Dendritic cell treated with granulocyte-macrophage colony-stimulating factor and Interleukin-4, amounts not matched to agents 40 ng/mL and 50 ng/mL, for 4 days (primary cell): Measurements from ENCODE around the gene HTD2.
A peak's percentile ranks its signal among the peaks of the same experiment; 100 is the strongest.

Experiments
- H3K27ac Mint-ChIP-seq: one replicate; pipeline ENCODE4 v1.8.0; 2022; ENCODE audit warnings: mild to moderate bottlenecking, mixed read lengths
- H3K27me3 Mint-ChIP-seq: one replicate; pipeline ENCODE4 v1.8.0; 2022; ENCODE audit warnings: mild to moderate bottlenecking, mixed read lengths
- H3K36me3 Mint-ChIP-seq: one replicate; pipeline ENCODE4 v1.8.0; 2022; ENCODE audit warnings: low read depth, mixed read lengths
- H3K4me1 Mint-ChIP-seq: one replicate; pipeline ENCODE4 v1.8.0; 2022; ENCODE audit warnings: low read depth, mixed read lengths
- H3K4me3 Mint-ChIP-seq: one replicate; pipeline ENCODE4 v1.8.0; 2022; ENCODE audit warnings: mild to moderate bottlenecking, moderate library complexity, mixed read lengths
- H3K9me3 Mint-ChIP-seq: one replicate; pipeline ENCODE4 v1.8.0; 2022; ENCODE audit warnings: mixed read lengths
- intact Hi-C: fragments of 100-400 bp; cut with micrococcal nuclease; formaldehyde crosslinking; loops from one replicate; pipeline ENCODE4 v1.15.0; 2022

HTD2 gene

DNA sequence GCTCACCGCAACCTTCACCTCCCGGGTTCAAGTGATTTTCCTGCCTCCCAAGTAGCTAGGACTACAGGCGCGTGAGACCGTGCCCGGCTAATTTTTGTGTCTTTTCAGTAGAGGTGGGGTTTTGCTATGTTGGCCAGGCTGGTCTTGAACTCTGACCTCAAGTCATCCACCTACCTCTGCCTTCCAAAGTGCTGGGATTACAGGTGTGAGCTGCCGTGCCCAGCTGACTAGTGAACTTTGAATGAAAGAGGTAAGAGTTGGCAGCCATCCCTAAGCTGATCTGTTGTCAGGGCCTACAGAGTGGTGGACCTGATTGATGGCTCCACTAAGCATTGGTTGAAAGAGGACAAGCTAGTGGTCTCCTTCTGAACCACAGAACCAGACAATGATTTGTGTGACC, 41.7 kb downstream of the HTD2 start:
- H3K36me3 Mint-ChIP-seq: peaks cover 50% of the 10 kb centered on the region
- peaks cover 73% of the 10 kb centered on the region for H3K4me1 Mint-ChIP-seq
- H3K9me3 Mint-ChIP-seq: no peaks in the 10 kb centered on the region
- no peak overlapping the region for H3K27ac Mint-ChIP-seq
- intact Hi-C loops: no loop called here
- H3K27me3 Mint-ChIP-seq: no peaks in the 10 kb centered on the region
- no peak overlapping the region for H3K4me3 Mint-ChIP-seq

DNA sequence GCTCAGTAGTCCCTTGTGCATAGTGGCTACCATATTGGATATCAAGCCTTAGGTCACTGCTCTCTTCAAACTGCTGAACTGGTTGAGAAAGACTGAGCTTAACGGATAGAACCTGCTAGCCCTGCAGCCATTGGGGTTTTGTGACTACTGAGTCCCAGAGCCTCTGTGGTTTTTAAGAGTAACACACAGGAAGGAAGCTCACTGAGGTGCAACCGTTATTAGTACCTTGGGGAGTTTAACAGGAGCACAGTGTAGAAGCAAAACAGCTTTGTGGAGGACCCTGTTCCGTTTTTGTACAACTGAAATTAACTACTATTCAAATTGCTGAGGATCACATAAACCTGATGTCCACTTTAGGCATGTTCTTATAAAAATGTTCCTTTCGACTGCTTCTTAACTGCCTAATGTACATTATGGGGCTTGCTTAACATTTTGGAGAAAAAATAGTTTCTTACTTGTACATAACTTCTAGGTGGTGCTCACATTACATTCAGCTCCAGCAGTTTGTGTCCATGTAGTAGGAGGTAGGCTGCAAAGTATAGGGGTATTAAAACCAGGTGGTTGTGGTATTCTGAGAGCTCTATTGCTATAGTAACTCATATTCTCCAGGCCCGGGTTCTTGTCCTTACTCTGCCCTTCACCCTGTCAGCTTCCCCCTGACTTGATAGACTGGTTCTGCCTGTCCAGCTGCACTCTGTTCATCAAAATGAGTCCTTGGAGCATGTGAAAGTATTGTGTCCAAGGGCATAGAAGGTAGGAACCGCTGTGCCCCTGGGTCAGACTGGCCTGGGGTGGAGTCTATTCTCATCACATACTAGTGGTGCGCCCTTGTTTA, 43.7 kb downstream of the HTD2 start:
- intact Hi-C loops: loop anchor here (2.0 to 5.0 kb wide), 2 partner anchors 15 to 37 kb away; no protein-coding TSS in a partner anchor
- no peak overlapping the region for H3K4me3 Mint-ChIP-seq
- peaks cover 35% of the 10 kb centered on the region for H3K36me3 Mint-ChIP-seq

DNA sequence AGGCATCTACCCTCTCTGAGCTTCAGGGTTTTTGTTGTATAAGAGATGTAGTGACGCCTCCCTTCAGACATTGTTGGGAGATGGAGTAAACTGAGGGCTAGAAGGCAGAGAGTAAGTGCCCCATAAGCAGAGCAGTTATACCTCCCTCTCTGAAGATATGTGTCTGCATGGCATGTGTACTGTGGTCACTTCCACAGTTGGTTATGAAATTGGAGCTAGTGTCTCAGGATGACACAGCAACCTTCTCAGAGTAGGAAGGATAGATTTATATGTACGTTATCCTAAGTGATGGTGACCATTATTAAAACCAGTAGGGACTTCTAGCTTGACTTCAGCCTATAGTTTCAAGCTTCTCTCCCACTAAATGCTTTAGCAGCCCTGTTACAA, 44.3 kb downstream of the HTD2 start:
- Mint-ChIP-seq H3K9me3 (no peaks in the 10 kb centered on the region), H3K4me3 (no peak overlapping the region), H3K4me1 (peaks cover 82% of the 10 kb centered on the region), H3K27me3 (no peaks in the 10 kb centered on the region), H3K27ac (peak overlapping the region; percentile 90), H3K36me3 (peaks cover 35% of the 10 kb centered on the region)
- intact Hi-C loops: loop anchor here (2.0 to 5.0 kb wide), 2 partner anchors 16 to 37 kb away; no protein-coding TSS in a partner anchor

More for the DNA sequence above, 43.7 kb downstream of the HTD2 start:
- no peaks in the 10 kb centered on the region for H3K27me3 Mint-ChIP-seq
- peak overlapping the region; percentile 90 for H3K27ac Mint-ChIP-seq
- H3K4me1 Mint-ChIP-seq: peaks cover 77% of the 10 kb centered on the region
- no peaks in the 10 kb centered on the region for H3K9me3 Mint-ChIP-seq

GRCh38 chr3:58351920-58352319, 45.6 kb downstream of the HTD2 start:
- Mint-ChIP-seq H3K4me3 (no peak overlapping the region), H3K4me1 (peaks cover 83% of the 10 kb centered on the region), H3K27ac (peak overlapping the region; percentile 90), H3K9me3 (no peaks in the 10 kb centered on the region), H3K27me3 (no peaks in the 10 kb centered on the region), H3K36me3 (peaks cover 27% of the 10 kb centered on the region)
- intact Hi-C loops: loop anchor here (2.0 to 5.0 kb wide), 2 partner anchors 17 to 35 kb away; no protein-coding TSS in a partner anchor

GRCh38 chr3:58352626-58353025, 46.3 kb downstream of the HTD2 start:
- H3K9me3 Mint-ChIP-seq: no peaks in the 10 kb centered on the region
- H3K36me3 Mint-ChIP-seq: peaks cover 25% of the 10 kb centered on the region
- intact Hi-C loops: loop anchor here (5.0 kb wide), 1 partner anchor 35 kb away; no protein-coding TSS in a partner anchor
- peaks cover 89% of the 10 kb centered on the region for H3K4me1 Mint-ChIP-seq
- peak overlapping the region; percentile 90 for H3K27ac Mint-ChIP-seq
- no peak overlapping the region for H3K4me3 Mint-ChIP-seq
- no peaks in the 10 kb centered on the region for H3K27me3 Mint-ChIP-seq

DNA sequence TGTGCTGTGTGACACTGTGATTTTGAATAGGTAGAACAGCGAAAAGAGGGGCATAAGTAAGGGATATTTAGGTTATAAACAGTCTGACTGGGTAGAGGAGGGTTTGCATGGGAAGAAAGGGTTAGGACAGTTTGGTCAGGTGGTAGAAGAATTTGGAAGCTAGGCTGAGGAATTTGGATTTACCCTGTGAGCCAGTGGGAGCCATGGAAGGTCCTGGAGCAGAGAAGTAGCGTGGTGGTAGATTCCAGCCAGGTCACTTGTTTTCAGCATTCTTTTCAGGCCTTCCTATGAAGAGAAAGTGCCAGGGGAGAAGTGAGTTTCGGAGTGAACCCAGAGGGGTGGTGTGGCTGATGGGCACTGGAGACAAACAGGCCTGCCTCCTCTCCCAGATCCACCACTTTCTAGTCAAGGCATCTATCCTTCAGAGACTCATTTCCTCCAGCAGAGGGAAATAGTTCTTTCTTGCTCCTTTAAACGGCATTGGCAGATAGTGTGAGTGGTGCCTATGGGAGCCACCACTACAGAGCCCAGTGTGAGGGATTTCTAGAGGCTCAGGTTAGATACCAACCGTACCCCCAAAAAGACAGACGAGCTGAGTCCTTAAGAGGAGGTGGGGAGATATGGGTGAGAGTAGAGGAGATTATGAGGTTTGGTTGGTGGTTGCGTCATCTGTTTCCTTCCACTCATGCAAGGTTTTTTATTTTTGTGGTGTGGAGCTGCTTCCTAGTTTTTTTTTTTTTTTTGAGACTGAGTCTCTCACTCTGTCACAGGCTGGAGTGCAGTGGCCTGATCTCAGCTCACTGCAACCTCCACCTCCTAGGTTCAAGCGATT, 47.6 kb downstream of the HTD2 start:
- Mint-ChIP-seq H3K9me3 (no peaks in the 10 kb centered on the region), H3K27ac (peak overlapping the region; percentile 90), H3K36me3 (peaks cover 20% of the 10 kb centered on the region), H3K4me1 (peaks cover 85% of the 10 kb centered on the region), H3K4me3 (peak overlapping the region; percentile 66), H3K27me3 (no peaks in the 10 kb centered on the region)
- intact Hi-C loops: loop anchor here (5.0 kb wide), 1 partner anchor 33 kb away; no protein-coding TSS in a partner anchor

DNA sequence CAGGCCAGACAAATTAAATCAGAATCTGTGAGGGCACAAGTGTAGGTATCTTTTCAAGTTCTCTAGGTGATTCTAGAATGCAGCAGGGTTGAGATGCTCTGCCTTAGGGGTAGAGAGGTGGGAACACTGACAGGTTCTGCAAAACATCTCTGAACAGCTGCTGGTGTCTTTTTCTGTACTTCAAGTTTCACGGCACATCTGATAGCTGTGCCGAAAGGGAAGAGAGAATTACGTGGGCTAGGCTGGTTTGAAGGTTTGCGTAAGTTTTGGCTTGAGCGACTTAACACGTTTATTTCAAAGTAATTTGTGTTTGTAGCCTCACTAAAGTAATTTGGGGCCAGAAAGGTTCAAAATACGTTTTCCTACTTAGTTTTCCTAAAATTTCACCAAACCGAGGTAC, 48.9 kb downstream of the HTD2 start:
- H3K36me3 Mint-ChIP-seq: peaks cover 14% of the 10 kb centered on the region
- no peak overlapping the region for H3K4me3 Mint-ChIP-seq
- peak overlapping the region; percentile 90 for H3K27ac Mint-ChIP-seq
- peaks cover 72% of the 10 kb centered on the region for H3K4me1 Mint-ChIP-seq
- H3K27me3 Mint-ChIP-seq: no peaks in the 10 kb centered on the region
- no peaks in the 10 kb centered on the region for H3K9me3 Mint-ChIP-seq
- intact Hi-C loops: no loop called here

DNA sequence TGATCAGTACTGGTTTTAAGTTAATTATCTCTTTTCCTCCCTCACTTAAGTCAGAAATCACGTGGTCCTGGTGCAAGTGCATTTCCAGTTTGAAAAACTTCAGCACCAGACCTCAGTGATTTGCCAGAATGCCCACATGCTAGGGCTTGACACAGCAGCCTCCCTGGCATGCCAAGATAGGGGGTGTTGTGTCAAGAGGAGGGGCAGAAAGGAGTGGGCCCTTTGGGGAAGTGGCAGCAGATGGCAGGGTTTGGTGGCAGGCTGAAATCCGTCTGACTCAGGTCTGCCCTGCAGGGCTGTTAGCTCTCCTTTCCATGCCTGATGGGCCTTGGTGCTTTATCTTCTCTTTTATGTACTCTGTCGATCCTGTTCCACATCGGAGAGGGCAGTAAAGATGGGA, 49.7 kb downstream of the HTD2 start:
- Mint-ChIP-seq H3K9me3 (no peaks in the 10 kb centered on the region), H3K27me3 (no peaks in the 10 kb centered on the region), H3K4me3 (peak overlapping the region; percentile 34), H3K27ac (peak overlapping the region; percentile 90), H3K4me1 (peaks cover 64% of the 10 kb centered on the region), H3K36me3 (peaks cover 14% of the 10 kb centered on the region)
- intact Hi-C loops: no loop called here

GRCh38 chr3:58357402-58357801, 51.1 kb downstream of the HTD2 start:
- Mint-ChIP-seq H3K27me3 (no peaks in the 10 kb centered on the region), H3K4me1 (peaks cover 56% of the 10 kb centered on the region), H3K27ac (peak overlapping the region; percentile 90), H3K36me3 (peaks cover 7% of the 10 kb centered on the region), H3K4me3 (no peak overlapping the region), H3K9me3 (no peaks in the 10 kb centered on the region)
- intact Hi-C loops: no loop called here

DNA sequence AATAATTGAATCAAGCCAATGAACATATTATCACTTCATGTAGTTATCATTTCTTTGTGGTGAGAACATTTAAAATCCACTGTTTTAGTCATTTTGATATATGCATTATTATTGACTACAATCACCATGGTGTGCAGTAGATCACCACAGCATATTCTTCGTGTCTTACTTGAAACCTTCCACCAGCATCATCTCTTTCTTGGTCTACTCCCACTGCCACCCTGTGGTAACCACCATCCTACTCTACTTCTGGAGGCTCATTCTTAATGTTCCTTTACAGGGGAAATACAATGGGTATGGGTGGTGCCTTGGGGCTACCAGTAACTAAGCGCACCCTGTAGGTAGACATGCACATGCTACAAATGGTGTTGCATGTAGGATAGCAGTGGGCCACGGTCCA, 51.8 kb downstream of the HTD2 start:
- Mint-ChIP-seq H3K27me3 (no peaks in the 10 kb centered on the region), H3K36me3 (no peaks in the 10 kb centered on the region), H3K4me1 (peaks cover 49% of the 10 kb centered on the region), H3K4me3 (no peak overlapping the region), H3K9me3 (no peaks in the 10 kb centered on the region), H3K27ac (peak overlapping the region; percentile 90)
- intact Hi-C loops: no loop called here

DNA sequence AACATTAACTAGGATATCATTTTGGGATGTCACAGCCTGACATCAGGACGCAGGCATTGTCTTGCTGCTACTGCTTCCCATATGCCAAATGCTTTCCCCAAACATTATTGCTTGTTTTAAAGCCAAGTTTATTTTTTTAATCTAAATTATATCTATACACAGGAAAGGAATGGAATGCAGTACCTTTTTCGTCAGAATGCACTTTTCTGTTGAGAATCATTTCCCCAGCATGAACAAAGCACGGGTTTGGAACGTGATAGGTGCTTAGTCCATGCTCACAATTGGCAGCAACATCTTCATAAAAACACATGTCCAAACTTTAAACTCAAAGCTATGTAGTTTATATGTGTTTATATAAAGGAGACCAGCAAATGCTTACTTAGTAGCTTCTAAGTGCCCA, 52.5 kb downstream of the HTD2 start:
- Mint-ChIP-seq H3K36me3 (peaks cover 6% of the 10 kb centered on the region), H3K27me3 (no peaks in the 10 kb centered on the region), H3K4me3 (no peak overlapping the region), H3K4me1 (peaks cover 48% of the 10 kb centered on the region), H3K9me3 (no peaks in the 10 kb centered on the region), H3K27ac (no peak overlapping the region)
- intact Hi-C loops: no loop called here

DNA sequence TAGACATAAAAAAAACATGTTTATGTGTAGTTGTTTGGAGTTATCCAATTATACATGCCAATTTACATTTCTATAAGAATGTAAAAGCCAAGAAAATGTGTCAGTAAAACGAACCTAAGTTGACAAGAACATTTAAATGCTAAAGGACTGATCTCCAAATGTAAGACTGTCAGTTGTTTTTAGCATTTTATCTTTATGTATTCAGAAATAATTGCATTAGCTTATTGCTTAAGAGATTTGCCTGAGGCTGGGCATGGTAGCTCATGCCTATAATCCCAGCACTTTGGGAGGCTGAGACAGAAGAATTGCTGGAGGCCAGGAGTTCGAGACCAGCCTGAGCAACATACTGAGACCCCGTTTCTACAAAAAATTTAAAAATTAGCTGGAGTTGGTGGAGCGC, 53.3 kb downstream of the HTD2 start:
- no peaks in the 10 kb centered on the region for H3K9me3 Mint-ChIP-seq
- H3K4me1 Mint-ChIP-seq: peaks cover 46% of the 10 kb centered on the region
- no peak overlapping the region for H3K4me3 Mint-ChIP-seq
- intact Hi-C loops: no loop called here
- no peak overlapping the region for H3K27ac Mint-ChIP-seq
- no peaks in the 10 kb centered on the region for H3K27me3 Mint-ChIP-seq
- H3K36me3 Mint-ChIP-seq: peaks cover 6% of the 10 kb centered on the region

GRCh38 chr3:58361866-58362265, 55.5 kb downstream of the HTD2 start:
- H3K9me3 Mint-ChIP-seq: no peaks in the 10 kb centered on the region
- intact Hi-C loops: no loop called here
- no peak overlapping the region for H3K27ac Mint-ChIP-seq
- peaks cover 48% of the 10 kb centered on the region for H3K4me1 Mint-ChIP-seq
- peaks cover 21% of the 10 kb centered on the region for H3K36me3 Mint-ChIP-seq
- no peaks in the 10 kb centered on the region for H3K27me3 Mint-ChIP-seq
- no peak overlapping the region for H3K4me3 Mint-ChIP-seq

GRCh38 chr3:58366699-58367098, 60.4 kb downstream of the HTD2 start:
- intact Hi-C loops: no loop called here
- Mint-ChIP-seq H3K4me1 (peaks cover 33% of the 10 kb centered on the region), H3K27me3 (no peaks in the 10 kb centered on the region), H3K27ac (no peak overlapping the region), H3K9me3 (no peaks in the 10 kb centered on the region), H3K36me3 (peaks cover 69% of the 10 kb centered on the region), H3K4me3 (no peak overlapping the region)
